PC-3 (cell line): ENCODE results near the gene SNRNP200. TPM values are rescaled to one million over a fixed set of nuclear protein-coding genes. Genes with fewer than 3 reads are reported as not detected.

ENCODE experiments used
- ATAC-seq: fragments of 200-7000 bp; cut with Tn5 transposase; 2 replicates; pipeline ENCODE4 v1.9.1; 2020; ENCODE audit warnings: mild to moderate bottlenecking, moderate library complexity
- BruUV-seq: library from RNA; stranded (reverse); fragments of 400-500 nt; replicated peaks from 2 replicates; lab custom pipeline; 2021; lab: Mats Ljungman, UMichigan
- CTCF ChIA-PET: fragments of 300-600 bp; sonication (Branson Sonifier 250); formaldehyde crosslinking; loops from one replicate; lab custom pipeline; 2022; ENCODE audit warnings: antibody characterized with exemption; lab: Charles Lee
- POLR2A ChIA-PET: fragments of 300-600 bp; sonication (Branson Sonifier 250); formaldehyde crosslinking; loops from one replicate; lab custom pipeline; 2022; ENCODE audit warnings: antibody characterized with exemption; ENCODE audit not compliant: unreplicated experiment; lab: Charles Lee
- DNase-seq: peaks from one replicate; pipeline ENCODE4 v3.0.0-alpha.2; 2015
- H2AFZ ChIP-seq: fragments of 300-600 bp; sonication (generic); 2 replicates; pipeline ENCODE4 v1.6.0; 2016; ENCODE audit warnings: antibody characterized with exemption, low read length
- H3F3A ChIP-seq: fragments of 300-600 bp; sonication (generic); one replicate; pipeline ENCODE4 v1.6.0; 2017; ENCODE audit warnings: antibody characterized with exemption, low read length, control low read depth, mild to moderate bottlenecking; ENCODE audit not compliant: unreplicated experiment
- H3K27ac ChIP-seq: fragments of 300-600 bp; sonication (generic); 2 replicates; pipeline ENCODE4 v1.5.1; 2016; ENCODE audit warnings: mild to moderate bottlenecking, low read length
- H3K27me3 ChIP-seq: fragments of 300-600 bp; sonication (generic); 2 replicates; pipeline ENCODE4 v1.6.1; 2016; ENCODE audit warnings: low read length, mixed read lengths
- H3K36me3 ChIP-seq: fragments of 300-600 bp; sonication (generic); 2 replicates; pipeline ENCODE4 v1.6.1; 2016; ENCODE audit warnings: low read depth, mixed run types, low read length, mixed read lengths
- H3K4me1 ChIP-seq: fragments of 300-600 bp; sonication (generic); 2 replicates; pipeline ENCODE4 v1.5.1; 2016; ENCODE audit warnings: low read length; ENCODE audit not compliant: insufficient read depth
- H3K4me2 ChIP-seq: fragments of 300-600 bp; sonication (generic); 2 replicates; pipeline ENCODE4 v1.6.0; 2016; ENCODE audit warnings: low read length
- H3K4me3 ChIP-seq: fragments of 300-600 bp; sonication (generic); 2 replicates; pipeline ENCODE4 v1.5.1; 2016; ENCODE audit warnings: mild to moderate bottlenecking, low read length, mixed read lengths
- H3K79me2 ChIP-seq: fragments of 300-600 bp; sonication (generic); 2 replicates; pipeline ENCODE4 v1.6.1; 2017; ENCODE audit warnings: low read length, mixed read lengths
- H3K9ac ChIP-seq: fragments of 300-600 bp; sonication (generic); 2 replicates; pipeline ENCODE4 v1.6.0; 2016; ENCODE audit warnings: mild to moderate bottlenecking, low read length
- H3K9me2 ChIP-seq: fragments of 300-600 bp; sonication (generic); replicated peaks from 2 replicates; pipeline ENCODE4 v1.6.1; 2016; ENCODE audit warnings: mixed run types, low read length, mixed read lengths
- H3K9me3 ChIP-seq: fragments of 300-600 bp; sonication (generic); 2 replicates; pipeline ENCODE4 v1.6.1; 2016; ENCODE audit warnings: low read length, mixed read lengths
- H4K20me1 ChIP-seq: fragments of 300-600 bp; sonication (generic); 2 replicates; pipeline ENCODE4 v1.6.1; 2016; ENCODE audit warnings: low read length, mixed read lengths
- EZH2 ChIP-seq: fragments of 300-600 bp; sonication (generic); IDR thresholded peaks from one replicate; pipeline ENCODE4 v1.6.1; 2017; ENCODE audit warnings: antibody characterized with exemption, mild to moderate bottlenecking, low read length; ENCODE audit not compliant: unreplicated experiment
- EZH2phosphoT487 ChIP-seq: fragments of 300-600 bp; sonication (generic); IDR thresholded peaks from 2 replicates; pipeline ENCODE4 v1.6.1; 2018; ENCODE audit warnings: mild to moderate bottlenecking, antibody characterized with exemption, low read length, borderline replicate concordance
- intact Hi-C: fragments of 100-400 bp; cut with micrococcal nuclease; formaldehyde crosslinking; loops from 2 replicates; pipeline ENCODE4 v1.9.0; 2023
- total RNA-seq: library from RNA; depleted of rRNA; stranded (reverse); fragments of >200 nt; gene quantifications from 2 replicates; pipeline ENCODE4 v1.2.3, GENCODE V29; 2014
- TF ChIP-seq, protein P1 (sequence below): fragments of 300-600 bp; sonication (generic); conservative IDR thresholded peaks from 2 replicates; pipeline ENCODE4 v1.5.1; 2017; ENCODE audit warnings: antibody characterized with exemption, low read depth, mild to moderate bottlenecking, low read length

SNRNP200 gene
- total RNA-seq, 1 experiment from 2014 or later, result 77.8 TPM

DNA sequence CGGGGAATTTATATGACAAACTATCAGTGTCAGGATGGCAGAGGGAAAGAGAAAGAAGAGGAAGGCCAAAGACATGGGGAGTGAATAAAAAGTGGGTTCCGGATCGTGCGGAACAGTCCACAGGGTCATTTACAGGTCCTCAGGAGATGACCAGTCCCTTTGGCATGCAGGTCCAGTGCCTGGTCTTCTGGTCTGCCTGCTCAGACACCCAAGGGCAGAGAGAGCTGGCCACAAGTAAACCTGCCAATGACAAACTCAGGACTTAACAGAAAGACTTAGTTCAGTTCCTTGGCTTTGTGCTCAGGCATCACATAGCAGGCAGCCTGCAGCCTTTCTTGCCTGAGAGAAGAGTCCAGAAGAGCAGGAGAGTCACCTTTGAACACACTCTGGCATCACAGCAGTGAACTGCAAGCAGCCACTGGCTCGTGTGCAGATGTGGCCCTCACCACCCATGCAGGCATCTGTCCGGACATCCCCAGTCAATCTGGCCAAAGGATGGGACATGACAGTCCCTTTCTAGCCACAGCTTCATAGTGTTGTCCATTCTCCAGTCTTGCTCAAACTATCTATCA is 53.5 kb downstream of the SNRNP200 start:
- H3K4me2 ChIP-seq, result no peak overlapping the region
- H3K9me3 ChIP-seq, result no peaks in the 10 kb centered on the region
- no peak overlapping the region for H2AFZ ChIP-seq
- H3K4me3 ChIP-seq, result no peak overlapping the region
- H3K4me1 ChIP-seq, result peaks cover 5% of the 10 kb centered on the region; the same call in 1 of the 2 replicates
- H3K36me3 ChIP-seq, result peaks cover 12% of the 10 kb centered on the region
- TF ChIP-seq, protein P1, sequence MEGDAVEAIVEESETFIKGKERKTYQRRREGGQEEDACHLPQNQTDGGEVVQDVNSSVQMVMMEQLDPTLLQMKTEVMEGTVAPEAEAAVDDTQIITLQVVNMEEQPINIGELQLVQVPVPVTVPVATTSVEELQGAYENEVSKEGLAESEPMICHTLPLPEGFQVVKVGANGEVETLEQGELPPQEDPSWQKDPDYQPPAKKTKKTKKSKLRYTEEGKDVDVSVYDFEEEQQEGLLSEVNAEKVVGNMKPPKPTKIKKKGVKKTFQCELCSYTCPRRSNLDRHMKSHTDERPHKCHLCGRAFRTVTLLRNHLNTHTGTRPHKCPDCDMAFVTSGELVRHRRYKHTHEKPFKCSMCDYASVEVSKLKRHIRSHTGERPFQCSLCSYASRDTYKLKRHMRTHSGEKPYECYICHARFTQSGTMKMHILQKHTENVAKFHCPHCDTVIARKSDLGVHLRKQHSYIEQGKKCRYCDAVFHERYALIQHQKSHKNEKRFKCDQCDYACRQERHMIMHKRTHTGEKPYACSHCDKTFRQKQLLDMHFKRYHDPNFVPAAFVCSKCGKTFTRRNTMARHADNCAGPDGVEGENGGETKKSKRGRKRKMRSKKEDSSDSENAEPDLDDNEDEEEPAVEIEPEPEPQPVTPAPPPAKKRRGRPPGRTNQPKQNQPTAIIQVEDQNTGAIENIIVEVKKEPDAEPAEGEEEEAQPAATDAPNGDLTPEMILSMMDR, result no peak
- TF ChIP-seq EZH2phosphoT487 (no peak), EZH2 (no peak)
- H4K20me1 ChIP-seq, result no peaks in the 10 kb centered on the region
- peak; percentile 70 for DNase-seq
- no peak overlapping the region for H3K9ac ChIP-seq
- H3K9me2 ChIP-seq, result no peaks in the 10 kb centered on the region
- TSS peak; percentile 9 for BruUV-seq
- CTCF ChIA-PET, result no interaction called here
- no peak overlapping the region for H3K27ac ChIP-seq
- intact Hi-C loops, result no loop called here
- ATAC-seq, result peak; percentile 89
- H3K27me3 ChIP-seq, result no peaks in the 10 kb centered on the region
- POLR2A ChIA-PET, result no interaction called here
- no peaks in the 10 kb centered on the region for H3F3A ChIP-seq
- peaks cover 3% of the 10 kb centered on the region for H3K79me2 ChIP-seq

DNA sequence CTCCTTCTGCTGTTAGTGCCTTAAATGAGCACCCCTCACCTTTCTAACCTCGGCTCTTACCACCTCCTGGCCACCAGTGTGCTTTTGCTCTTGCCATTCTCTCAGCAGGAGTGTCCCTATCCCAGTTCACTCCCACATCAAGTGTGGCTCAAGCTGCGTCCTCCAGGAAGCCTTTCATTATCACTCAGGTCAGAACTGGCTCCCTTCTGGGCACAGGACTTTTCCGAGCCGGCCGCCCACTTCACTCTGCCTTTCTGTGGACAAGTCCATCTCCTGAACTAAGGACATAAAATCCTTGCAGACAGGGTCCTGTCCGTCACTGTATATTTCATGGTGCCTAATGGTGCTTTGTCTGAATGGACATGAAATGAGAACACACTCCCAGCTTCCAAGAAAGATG is 55.2 kb downstream of the SNRNP200 start:
- DNase-seq (no peak), ATAC-seq (no peak)
- Histone ChIP-seq H3K27me3 (no peaks in the 10 kb centered on the region), H3K4me2 (no peak overlapping the region), H3K4me3 (no peak overlapping the region), H3K27ac (no peak overlapping the region), H3K9ac (no peak overlapping the region), H3K4me1 (peaks cover 5% of the 10 kb centered on the region; the same call in 1 of the 2 replicates), H3K9me3 (no peaks in the 10 kb centered on the region), H3K36me3 (peaks cover 12% of the 10 kb centered on the region), H2AFZ (no peak overlapping the region), H3F3A (no peaks in the 10 kb centered on the region), H3K9me2 (no peaks in the 10 kb centered on the region), H3K79me2 (no peaks in the 10 kb centered on the region), H4K20me1 (no peaks in the 10 kb centered on the region)
- BruUV-seq, result no TSS peak
- intact Hi-C loops, result no loop called here
- TF ChIP-seq EZH2 (no peak), EZH2phosphoT487 (no peak)
- TF ChIP-seq, protein P1, result no peak
- CTCF ChIA-PET, result no interaction called here
- POLR2A ChIA-PET, result interaction anchor here (0.6 kb wide), 1 partner anchor 244 kb away, joined by 3 read pairs; no protein-coding TSS in a partner anchor

DNA sequence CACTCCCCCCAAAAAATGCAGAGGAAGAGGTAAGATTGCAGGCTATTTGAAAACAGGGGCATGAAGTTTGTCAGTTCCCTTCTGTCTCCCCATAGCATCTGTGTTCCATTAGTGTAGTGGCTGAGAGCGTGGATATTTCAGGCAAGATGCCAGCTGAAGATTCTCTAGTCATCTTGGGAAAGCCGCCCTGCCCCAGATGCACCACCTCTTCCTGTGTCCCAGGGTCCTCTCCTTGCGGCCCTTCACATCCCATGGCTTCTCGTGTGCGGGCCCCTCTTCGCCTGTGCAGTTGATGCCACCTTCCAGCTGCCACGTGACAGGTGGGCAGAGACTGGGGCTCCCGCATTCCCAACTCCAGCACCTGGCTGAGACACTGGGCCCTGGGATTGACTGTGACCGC is 55.7 kb downstream of the SNRNP200 start:
- Histone ChIP-seq H3K27ac (no peak overlapping the region), H3K36me3 (peaks cover 12% of the 10 kb centered on the region), H3K27me3 (no peaks in the 10 kb centered on the region), H3K9me3 (no peaks in the 10 kb centered on the region), H2AFZ (no peak overlapping the region), H3K9ac (no peak overlapping the region), H3K4me2 (no peak overlapping the region), H3F3A (no peaks in the 10 kb centered on the region), H3K4me1 (peaks cover 5% of the 10 kb centered on the region; the same call in 1 of the 2 replicates), H3K9me2 (no peaks in the 10 kb centered on the region), H3K4me3 (no peak overlapping the region), H4K20me1 (no peaks in the 10 kb centered on the region), H3K79me2 (no peaks in the 10 kb centered on the region)
- BruUV-seq, result no TSS peak
- ATAC-seq (no peak), DNase-seq (no peak)
- no peak for TF ChIP-seq EZH2phosphoT487
- TF ChIP-seq, protein P1, result no peak
- no peak for TF ChIP-seq EZH2
- POLR2A ChIA-PET, result no interaction called here
- intact Hi-C loops, result no loop called here
- CTCF ChIA-PET, result no interaction called here
